Left ventricle myocardium superior (tissue), 1 donor: ENCODE measurements around the gene CCDC92B. TPM values are rescaled to one million over a fixed set of nuclear protein-coding genes. Genes with fewer than 3 reads are reported as not detected.
"Not testable (repeated sequence)": the region's sequence is repeated elsewhere in the genome, so short reads cannot be mapped to it uniquely, and the experiment has no call there.

Experiments
- ATAC-seq: fragments of 200-7000 bp; cut with Tn5 transposase; one replicate; pipeline ENCODE4 v1.9.1; 2020; ENCODE audit warnings: mild to moderate bottlenecking, moderate library complexity
- DNase-seq: peaks from one replicate; pipeline ENCODE4 v3.0.0-alpha.2; 2020
- intact Hi-C: fragments of 100-400 bp; cut with micrococcal nuclease; formaldehyde crosslinking; loops from one replicate; pipeline ENCODE4 v1.11.0; 2022
- total RNA-seq: library from RNA; stranded (reverse); fragmentation: NEBNext Ultra II Directional; extraction: Animal tissue kit (Norgen Biotek cat#: 25700); gene quantifications from one replicate; pipeline ENCODE4 v1.2.1, GENCODE V29; 2021
- donor health status: DM: no; HTN: yes; CAD: no; lungs with severe emphysema.

CCDC92B gene
- total RNA-seq, 1 donor from 2014 or later = 0.12 TPM

DNA sequence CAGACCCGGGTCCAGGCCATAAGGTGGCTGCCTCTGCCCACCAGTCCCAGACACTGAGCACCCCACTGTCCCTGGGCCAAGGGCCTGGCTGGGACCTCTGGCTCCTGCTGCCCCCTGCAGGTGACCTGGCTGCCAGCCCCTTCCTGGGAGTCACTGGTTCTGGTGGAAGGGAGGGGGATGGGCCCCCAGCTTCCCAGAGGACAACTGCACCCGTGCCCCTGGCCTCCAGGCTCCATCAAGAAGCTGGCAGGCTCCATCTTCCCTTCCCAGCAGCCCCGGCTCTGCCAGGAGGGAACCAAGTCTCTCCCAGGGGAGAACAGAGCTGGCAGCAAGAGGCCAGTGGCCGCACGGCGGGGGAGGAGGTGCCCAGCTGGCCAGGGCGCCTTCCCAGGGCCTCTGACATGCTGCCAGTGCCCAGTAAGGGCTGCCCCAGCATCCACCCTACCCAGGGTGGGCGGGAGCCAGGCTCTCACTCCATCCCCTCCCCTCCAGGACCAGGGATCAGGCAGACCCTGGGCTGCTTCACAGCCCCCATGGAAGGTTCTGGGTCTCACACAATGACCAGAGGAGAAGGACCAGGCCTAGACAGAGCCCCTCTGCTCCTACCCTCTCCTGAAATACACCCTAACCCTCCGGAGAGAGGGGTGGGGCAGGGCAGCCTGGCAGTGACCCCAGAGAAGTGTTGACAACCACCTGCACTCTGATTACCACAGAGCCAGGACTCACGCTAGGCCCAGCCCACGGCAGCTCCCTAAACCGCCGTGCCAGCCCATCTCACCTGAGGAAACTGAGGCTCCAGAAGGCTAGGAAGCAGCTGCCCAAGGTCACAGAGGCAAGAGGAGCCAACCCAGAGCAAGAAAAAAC is 41.5 kb downstream of the CCDC92B start:
- intact Hi-C loops = no loop called here

DNA sequence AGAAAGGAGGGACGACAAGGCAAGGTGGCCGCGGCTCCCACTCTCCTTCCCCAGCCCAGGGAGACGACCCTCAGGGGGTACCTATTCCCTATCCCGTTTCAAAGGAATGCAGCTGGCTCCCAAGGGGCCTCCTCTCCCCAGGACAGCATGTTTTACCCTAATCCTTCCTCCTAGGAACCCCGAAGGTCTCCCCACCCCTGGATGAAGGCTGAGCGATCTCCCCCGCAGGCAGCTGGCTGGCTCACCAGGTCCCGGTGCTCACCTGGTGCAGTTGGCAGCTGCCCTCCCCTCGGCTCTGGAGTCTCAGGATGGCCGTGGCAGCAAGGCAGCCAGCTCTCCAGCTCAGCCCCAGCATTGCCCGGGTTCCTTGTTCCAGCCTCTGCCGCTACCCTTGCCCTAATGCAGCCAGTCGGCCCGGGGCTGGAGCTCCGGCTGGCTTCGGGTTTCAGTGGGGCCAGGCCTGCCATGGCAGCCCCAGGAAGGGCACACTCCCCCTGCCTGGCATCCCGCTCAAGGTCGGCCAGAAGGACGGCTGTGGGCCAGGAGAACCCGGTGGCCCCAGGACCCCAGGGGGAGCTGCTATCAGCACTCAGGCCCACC is 42.4 kb downstream of the CCDC92B start:
- DNase-seq (peak; percentile 71), ATAC-seq (peak; percentile 35)
- intact Hi-C loops = no loop called here

More for the DNA sequence above, 41.5 kb downstream of the CCDC92B start:
- peak; percentile 91 for DNase-seq
- ATAC-seq = peak; percentile 64

DNA sequence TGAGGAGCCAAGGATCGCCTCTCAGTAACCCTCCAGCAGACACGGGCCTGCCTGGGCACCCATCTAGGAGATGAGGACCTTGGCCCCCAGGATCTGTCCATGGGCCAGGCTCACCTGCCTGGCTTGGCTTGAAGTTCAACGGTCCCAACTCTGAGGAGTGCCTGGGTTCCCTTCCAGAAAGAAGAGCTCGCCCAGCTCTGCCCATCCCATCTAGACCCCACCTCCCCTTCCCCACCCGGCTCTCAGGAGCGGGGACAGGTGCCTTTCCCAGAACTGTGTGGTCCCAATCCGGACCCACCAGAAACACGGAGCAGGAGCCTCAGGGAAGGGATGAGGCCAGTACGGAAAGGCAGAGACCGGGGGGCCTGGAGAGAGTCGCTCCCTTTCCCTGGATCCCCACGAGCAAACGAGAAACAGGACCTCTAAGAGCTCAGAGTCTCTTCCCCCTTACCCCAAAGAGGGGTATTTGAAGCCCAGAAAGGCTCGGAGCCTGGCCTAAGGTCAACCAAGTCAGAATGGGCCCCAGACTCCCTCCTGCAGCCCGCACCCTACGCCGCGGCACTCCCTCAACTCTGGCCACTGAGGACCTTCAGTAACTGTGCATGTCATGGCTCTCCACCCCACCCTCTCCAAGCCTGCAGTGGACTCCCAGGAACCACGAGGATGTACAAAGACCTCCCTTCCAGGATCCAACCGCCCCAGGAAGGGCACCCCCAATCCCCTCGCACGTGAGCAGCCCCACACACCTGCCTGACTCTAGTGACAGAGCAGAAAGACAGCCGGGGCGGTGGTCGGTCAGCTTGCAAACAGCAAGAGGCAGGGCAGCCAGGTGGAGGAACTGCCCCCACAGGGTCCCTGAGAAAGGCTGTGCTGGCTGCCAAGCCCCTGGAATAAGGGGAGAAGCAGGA is 43.3 kb downstream of the CCDC92B start:
- intact Hi-C loops = no loop called here
- DNase-seq (peak; percentile 40), ATAC-seq (no peak)

DNA sequence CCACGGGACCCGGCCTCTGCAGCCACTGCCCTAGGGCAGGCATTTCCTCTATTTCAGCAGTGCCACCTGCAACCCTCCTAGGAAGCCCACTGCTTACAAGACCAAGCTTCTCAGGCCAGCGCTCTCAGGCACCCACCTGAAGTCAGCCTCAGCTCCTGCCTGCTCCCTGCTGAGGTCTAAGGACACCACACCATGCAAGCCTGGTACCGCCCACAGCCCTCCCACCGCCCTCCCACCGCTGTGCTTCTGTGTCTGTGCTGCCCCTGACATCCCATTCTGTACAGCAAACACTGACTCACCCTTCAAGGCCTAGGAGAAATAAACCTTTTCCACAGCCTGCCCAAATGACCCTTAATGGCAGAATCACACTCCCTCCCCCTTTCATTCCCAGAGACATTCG is 44.2 kb downstream of the CCDC92B start:
- intact Hi-C loops = no loop called here
- DNase-seq = peak; percentile 33

GRCh38 chr17:2704890-2705248 is 44.6 kb downstream of the CCDC92B start:
- ATAC-seq (no peak), DNase-seq (no peak)
- intact Hi-C loops = no loop called here

More for the DNA sequence above, 44.2 kb downstream of the CCDC92B start:
- ATAC-seq = no peak

GRCh38 chr17:2704031-2704889 is 45.2 kb downstream of the CCDC92B start:
- intact Hi-C loops = no loop called here
- DNase-seq = peak; percentile 70
- ATAC-seq = peak; percentile 5

DNA sequence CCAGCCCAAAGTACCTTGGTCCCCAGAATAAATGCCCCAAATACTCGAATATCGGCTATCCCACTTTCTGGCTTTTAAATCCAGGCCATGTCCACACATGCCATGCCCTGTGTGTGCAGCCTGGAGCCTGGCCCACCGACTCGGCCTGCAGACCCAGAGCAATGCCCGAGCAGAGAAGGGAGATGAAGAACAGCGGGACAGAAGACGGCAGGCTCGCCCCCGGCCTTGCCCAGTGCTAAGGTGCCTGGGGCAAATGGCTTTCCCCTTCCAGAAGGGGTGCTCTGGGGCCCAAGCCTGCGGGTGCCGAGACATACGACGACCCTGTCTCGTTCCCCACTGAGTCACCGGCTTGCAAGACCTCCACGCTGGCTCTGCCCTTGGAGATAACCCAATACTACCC is 45.8 kb downstream of the CCDC92B start:
- no peak for ATAC-seq
- intact Hi-C loops = no loop called here
- DNase-seq = no peak

DNA sequence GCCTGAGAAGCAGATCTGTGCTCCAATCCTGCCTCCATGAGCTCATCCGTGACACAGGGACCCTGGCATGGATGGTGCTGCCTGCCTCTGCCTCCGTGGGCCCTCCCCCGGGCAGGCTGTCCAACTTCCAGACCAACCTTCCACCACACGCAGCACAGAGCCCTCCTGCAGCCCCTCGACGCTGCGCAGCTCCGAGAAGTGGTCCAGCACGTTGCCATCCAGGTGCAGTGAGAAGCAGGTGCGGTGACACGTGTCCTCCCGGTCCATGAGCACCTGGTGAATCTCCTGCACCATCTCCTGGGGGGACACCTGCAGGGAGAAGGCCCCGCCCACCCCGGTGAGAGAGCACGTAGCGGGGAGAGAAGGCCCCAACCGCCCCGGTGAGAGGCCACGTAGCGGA is 46.3 kb downstream of the CCDC92B start:
- intact Hi-C loops = no loop called here
- ATAC-seq (no peak), DNase-seq (peak; percentile 32)

- DNase-seq = no peak
- intact Hi-C loops = no loop called here
- ATAC-seq = no peak
These were observed 47.3 kb downstream of the CCDC92B start for GRCh38 chr17:2701996-2702741.

DNA sequence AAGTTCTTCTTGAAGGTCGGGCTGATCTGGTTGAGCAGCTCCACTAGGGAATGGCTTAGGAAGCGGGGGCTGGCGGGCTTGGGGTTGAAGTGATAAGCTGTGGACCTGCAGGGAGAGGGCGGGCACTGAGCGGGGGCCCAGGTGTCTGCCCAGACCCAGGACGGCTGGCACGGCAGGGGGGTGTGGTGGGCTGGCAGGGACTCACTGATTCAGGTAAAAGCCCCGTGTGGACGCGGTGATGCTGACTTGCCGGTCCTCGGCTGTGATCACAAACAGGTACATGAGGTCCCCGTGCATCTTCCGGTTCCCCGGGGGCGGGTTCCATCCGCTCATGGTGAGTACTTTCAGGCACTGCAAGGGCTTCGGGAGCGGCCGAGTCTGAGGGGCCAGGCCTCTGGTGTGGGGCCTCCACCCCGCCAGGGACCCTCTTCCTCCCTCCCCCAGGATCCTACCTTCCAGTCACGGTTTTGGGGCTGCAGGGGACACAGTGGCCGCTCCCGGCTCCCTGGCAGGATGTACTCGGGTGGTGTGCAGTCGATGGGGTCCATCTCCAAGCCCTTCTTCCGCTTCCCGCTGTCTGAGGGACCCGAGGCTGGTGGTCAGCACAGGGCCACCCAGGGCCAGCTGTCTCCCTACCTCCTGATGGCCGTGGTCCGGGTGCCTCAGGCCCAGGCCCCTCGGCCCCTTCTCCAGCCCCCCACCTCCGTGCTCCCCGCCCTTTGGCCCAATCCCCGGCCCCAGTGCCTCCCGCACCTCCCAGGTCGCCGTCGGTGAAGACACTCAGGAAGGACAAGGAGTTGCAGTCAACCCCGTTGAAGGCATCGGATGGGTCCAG is 48.1 kb downstream of the CCDC92B start:
- no peak for ATAC-seq
- peak; percentile 33 for DNase-seq
- intact Hi-C loops = no loop called here

- intact Hi-C loops = no loop called here
- DNase-seq = no peak
- no peak for ATAC-seq
These were observed 48.8 kb downstream of the CCDC92B start for GRCh38 chr17:2700491-2701141.

DNA sequence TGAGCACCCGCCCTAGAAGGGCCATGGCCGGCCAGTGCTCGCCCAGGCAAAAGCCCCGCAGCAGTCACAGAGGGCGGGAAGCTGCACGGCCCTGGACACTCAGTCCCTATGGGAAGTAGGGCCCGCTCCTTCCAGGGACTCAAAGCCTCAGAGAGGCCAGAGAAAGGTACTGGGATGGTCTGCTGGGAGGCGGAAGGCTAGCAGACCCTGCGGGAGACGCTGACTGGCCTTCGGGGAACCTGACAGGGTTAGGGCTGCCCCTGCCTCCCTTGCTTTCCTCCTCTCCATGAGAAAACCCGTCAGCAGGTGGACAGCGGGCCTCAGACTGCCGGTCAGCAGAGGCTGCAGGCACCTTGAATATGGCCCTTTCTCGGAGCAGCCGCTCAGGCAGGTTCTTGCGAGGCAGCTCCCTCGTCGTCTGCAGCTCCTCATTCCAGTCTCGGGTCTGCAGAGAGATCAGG is 49.4 kb downstream of the CCDC92B start:
- DNase-seq = no peak
- intact Hi-C loops = no loop called here
- ATAC-seq = no peak

DNA sequence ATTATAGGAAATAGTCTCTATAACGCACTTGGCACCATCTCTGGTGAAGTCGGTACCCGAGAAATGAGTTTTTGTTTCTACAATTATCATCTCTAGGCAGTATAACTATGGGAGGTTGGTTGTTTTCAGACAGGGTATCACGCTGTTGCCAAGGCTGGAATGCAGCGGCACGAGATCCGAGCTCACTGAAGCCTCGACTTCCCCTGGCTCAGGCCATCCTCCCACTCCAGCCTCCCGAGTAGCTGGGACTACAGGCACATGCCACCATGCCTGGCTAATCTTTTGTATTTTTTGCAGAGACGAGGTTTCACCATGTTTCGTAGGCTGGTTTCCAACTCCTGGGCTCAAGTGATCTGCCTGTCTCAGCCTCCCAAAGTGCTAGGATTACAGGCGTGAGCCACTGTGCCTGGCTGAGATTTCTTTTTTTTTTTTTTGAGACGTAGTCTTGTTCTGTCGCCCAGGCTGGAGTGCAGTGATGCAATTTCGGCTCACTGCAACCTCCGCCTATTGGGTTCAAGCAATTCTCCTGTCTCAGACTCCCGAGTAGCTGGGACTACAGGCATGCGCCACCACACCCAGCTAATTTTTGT is 50.1 kb downstream of the CCDC92B start:
- intact Hi-C loops, ATAC-seq, DNase-seq: not testable (repeated sequence)

- intact Hi-C loops = no loop called here
- ATAC-seq (no peak), DNase-seq (no peak)
These were observed 51.8 kb downstream of the CCDC92B start for GRCh38 chr17:2697611-2698162.

- intact Hi-C loops = no loop called here
- ATAC-seq = no peak
- DNase-seq = no peak
These were observed 53.3 kb downstream of the CCDC92B start for GRCh38 chr17:2695961-2696760.
